Measurements from ENCODE around the gene DGKB.

DNA sequence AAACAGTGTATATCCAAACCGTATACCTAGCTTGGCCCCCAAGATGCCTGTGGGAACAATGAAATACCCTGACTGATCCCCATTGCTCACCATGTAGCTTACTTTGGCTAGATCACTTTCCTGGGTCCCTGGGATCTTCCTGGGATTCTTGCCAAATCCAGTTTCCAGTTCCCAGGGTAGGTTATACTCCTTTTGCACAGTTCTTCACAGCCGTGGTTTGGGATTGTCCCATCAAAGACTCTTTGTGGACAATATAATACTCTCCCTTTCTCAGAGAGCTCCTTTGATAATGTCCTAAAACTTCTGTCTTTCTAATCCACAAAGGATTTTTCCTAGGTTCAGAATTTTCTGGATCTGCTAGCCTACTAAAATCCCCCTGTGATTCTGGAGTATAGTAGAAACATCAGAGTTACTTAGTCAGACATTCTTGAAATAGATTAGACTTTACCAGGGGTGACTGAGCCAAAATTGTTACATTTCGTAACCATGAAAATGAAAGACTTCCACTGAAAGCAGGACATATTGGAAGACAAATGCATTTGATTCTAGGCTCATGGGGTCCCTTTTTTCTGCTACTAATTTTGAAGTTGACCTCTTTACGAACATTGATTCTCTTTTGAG is 524.8 kb downstream of the DGKB start:
- no peak for TF ChIP-seq POLR2A (IDR thresholded peaks at IDR 0.05)
- TF ChIP-seq, protein P1, sequence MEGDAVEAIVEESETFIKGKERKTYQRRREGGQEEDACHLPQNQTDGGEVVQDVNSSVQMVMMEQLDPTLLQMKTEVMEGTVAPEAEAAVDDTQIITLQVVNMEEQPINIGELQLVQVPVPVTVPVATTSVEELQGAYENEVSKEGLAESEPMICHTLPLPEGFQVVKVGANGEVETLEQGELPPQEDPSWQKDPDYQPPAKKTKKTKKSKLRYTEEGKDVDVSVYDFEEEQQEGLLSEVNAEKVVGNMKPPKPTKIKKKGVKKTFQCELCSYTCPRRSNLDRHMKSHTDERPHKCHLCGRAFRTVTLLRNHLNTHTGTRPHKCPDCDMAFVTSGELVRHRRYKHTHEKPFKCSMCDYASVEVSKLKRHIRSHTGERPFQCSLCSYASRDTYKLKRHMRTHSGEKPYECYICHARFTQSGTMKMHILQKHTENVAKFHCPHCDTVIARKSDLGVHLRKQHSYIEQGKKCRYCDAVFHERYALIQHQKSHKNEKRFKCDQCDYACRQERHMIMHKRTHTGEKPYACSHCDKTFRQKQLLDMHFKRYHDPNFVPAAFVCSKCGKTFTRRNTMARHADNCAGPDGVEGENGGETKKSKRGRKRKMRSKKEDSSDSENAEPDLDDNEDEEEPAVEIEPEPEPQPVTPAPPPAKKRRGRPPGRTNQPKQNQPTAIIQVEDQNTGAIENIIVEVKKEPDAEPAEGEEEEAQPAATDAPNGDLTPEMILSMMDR (IDR thresholded peaks at IDR 0.05) = no peak
- no peak for TF ChIP-seq EP300 (IDR thresholded peaks at IDR 0.05)
- no peak for TF ChIP-seq POLR2AphosphoS5 (IDR thresholded peaks at IDR 0.05)

All from gastroesophageal sphincter (tissue), 3 donors.